Pancreas (tissue), 10 donors: ENCODE data around the gene FCF1. TPM values are rescaled to one million over a fixed set of nuclear protein-coding genes. Genes with fewer than 3 reads are reported as not detected.

Source experiments
- ATAC-seq, 4 donors: fragments of 200-7000 bp; cut with Tn5 transposase; one replicate each; pipeline versions ENCODE4 v1.8.0 to v1.9.1; 2020; ENCODE audit warnings: mild to moderate bottlenecking in 4 of 4, moderate library complexity in 4 of 4
- DNase-seq, 6 donors: peaks; one replicate each; pipeline ENCODE4 v3.0.0-alpha.2; 2020
- FAIRE-seq: peaks from 2 replicates; lab custom pipeline; 2012; peaks lifted over from hg19 to GRCh38; lab: Jason Lieb, UNC
- H3K27ac ChIP-seq, 4 donors: fragments of 200-600 bp; sonication (generic); 1 replicate in 3 of 4; 2 replicates in 1 of 4; pipeline versions ENCODE4 v1.5.0 to v1.8.0; 2020
- H3K27me3 ChIP-seq, 4 donors: fragments of 200-600 bp; one replicate each; pipeline ENCODE4 v1.8.0; 2021
- H3K36me3 ChIP-seq, 3 donors: fragments of 200-600 bp; sonication (generic) in 1 of 3; one replicate each; pipeline versions ENCODE4 v1.5.0 to v1.8.0; 2020 to 2021
- H3K4me1 ChIP-seq, 3 donors: fragments of 200-600 bp; one replicate each; pipeline ENCODE4 v1.8.0; 2021
- H3K4me3 ChIP-seq, 4 donors: fragments of 200-600 bp; sonication (generic) in 2 of 4; one replicate each; pipeline versions ENCODE4 v1.5.0 to v1.8.0; 2020 to 2021
- H3K9me3 ChIP-seq, 4 donors: fragments of 200-600 bp; one replicate each; pipeline ENCODE4 v1.8.0; 2021
- WGBS, 2 donors: extraction: QIAGEN DNeasy Blood & Tissue Kit; methylation state at CpG; one replicate each; pipeline ENCODE4 v1.1.7; 2013; 5-methylcytosine and 5-hydroxymethylcytosine counted together
- intact Hi-C, 3 donors: fragments of 100-400 bp; cut with DNase I; formaldehyde crosslinking; loops; one replicate each; pipeline versions ENCODE4 v1.11.1 to v1.14.2; 2022
- polyA plus RNA-seq, 2 donors: library from polyadenylated mRNA; stranded (reverse); fragments of 200-250 nt; gene quantifications; one replicate each; pipeline ENCODE4 v1.2.3, GENCODE V29; 2013
- total RNA-seq, 6 donors: library from RNA; stranded (reverse); fragmentation: NEBNext Ultra II Directional in 4 of 6; extraction: Animal tissue kit (Norgen Biotek cat#: 25700) in 4 of 6; gene quantifications; one replicate each; pipeline versions ENCODE4 v1.2.1 to v1.2.4, GENCODE V29; 2021 to 2023
- TF ChIP-seq, protein P1 (sequence below), 4 donors: fragments of 200-600 bp; sonication (generic) in 3 of 4; IDR thresholded peaks; one replicate each; pipeline versions ENCODE4 v1.5.0 to v1.8.0; 2021; ENCODE audit warnings: antibody characterized with exemption in 4 of 4
- donor health status: healthy with polysubstance abuse.
- donor health status: DM: no; HTN: no; CAD: no; lungs with moderate emphysema.
- donor health status: DM: no; HTN: no; CAD: no.
- donor health status: control.
- donor health status: control.
- donor health status: Bipolar disorder and iron deficiency.
- donor health status: DM: yes; HTN: yes; CAD: no.
- donor health status: DM: no; HTN: no; CAD: no.
- donor health status: DM: no; HTN: no; CAD: no.
- donor health status: DM: yes; HTN: yes; CAD: no.

Gene FCF1
- total and polyA plus RNA-seq, 8 donors, result 2.5 to 26.9 (median 15.1) TPM

DNA sequence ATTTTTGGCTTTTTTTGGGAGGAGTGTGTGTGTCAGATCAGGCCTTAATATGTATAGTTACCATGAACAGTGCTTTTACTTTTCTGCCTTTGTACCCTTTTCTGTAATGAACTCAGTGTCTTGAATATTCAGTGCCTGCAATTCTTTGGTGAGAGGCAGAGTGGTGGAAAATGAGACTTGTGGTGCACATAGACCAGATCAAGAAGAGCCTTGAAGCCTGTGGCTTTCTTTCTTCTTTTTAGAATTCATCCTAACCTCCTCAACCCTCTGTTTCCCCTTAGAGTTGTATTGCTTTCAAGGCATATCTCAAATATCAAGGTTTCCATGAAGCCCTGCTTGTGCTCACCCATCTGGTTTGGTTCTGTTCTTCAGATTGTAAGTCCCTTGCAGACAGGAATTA is 52.8 kb downstream of the FCF1 start:
- Histone ChIP-seq H3K4me1 (peaks cover 0 to 36% (median 16%) of the 10 kb centered on the region in 3 donors), H3K27ac (no peak overlapping the region), H3K4me3 (peak overlapping the region in 2 of 4 donors; percentile 89 to 100), H3K27me3 (no peaks in the 10 kb centered on the region), H3K9me3 (no peaks in the 10 kb centered on the region), H3K36me3 (no peaks in the 10 kb centered on the region)
- DNase-seq (no peak), ATAC-seq (no peak), FAIRE-seq (no peak)
- intact Hi-C loops, result no loop called here
- TF ChIP-seq, protein P1, sequence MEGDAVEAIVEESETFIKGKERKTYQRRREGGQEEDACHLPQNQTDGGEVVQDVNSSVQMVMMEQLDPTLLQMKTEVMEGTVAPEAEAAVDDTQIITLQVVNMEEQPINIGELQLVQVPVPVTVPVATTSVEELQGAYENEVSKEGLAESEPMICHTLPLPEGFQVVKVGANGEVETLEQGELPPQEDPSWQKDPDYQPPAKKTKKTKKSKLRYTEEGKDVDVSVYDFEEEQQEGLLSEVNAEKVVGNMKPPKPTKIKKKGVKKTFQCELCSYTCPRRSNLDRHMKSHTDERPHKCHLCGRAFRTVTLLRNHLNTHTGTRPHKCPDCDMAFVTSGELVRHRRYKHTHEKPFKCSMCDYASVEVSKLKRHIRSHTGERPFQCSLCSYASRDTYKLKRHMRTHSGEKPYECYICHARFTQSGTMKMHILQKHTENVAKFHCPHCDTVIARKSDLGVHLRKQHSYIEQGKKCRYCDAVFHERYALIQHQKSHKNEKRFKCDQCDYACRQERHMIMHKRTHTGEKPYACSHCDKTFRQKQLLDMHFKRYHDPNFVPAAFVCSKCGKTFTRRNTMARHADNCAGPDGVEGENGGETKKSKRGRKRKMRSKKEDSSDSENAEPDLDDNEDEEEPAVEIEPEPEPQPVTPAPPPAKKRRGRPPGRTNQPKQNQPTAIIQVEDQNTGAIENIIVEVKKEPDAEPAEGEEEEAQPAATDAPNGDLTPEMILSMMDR (IDR thresholded peaks at IDR 0.05), result no peak

DNA sequence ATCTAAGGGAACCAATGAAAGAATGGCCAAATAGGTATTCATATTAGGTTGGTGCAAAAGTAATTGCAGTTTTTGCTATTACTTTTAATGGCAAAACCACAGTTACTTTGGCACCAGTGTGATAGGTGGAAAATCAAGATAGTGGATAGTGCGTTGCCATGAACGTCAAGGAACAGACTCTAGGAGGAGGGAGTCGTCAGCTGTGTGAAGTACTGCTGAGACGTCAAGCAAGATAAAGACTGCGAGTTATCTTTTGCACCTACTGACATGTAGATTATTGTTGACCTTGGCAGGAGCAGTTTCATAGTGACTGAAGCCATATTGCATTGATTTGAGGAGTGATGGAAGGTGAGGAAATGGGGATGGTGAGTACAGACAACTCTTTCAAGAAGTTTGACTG is 58.5 kb downstream of the FCF1 start:
- no peaks in the 10 kb centered on the region for H3K27me3 ChIP-seq
- WGBS, 2 donors, result 29 to 34% methylated on average over 5 of the region's 5 CpGs
- no peak for FAIRE-seq

DNA sequence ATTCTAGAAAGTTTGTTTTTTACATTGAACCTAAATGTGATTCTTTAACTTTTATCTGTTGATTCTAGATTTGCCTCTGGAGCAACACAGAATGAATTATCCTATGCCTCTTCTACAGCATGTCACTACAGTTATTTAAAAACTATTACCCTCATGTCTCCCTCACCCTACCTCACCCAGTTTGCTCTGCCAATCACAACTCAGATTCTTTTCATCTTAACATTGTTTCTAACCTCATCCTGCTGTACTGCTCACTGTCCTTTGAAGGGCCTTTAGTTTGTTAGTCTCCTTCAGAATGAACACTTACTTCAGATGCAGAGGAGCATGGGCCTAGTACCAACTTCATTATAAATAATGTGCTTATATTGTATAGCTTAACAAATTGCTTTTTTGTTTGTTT is 71.7 kb downstream of the FCF1 start:
- no peaks in the 10 kb centered on the region for H3K4me1 ChIP-seq
- H3K4me3 ChIP-seq, result no peak overlapping the region
- H3K27ac ChIP-seq, result no peak overlapping the region
- TF ChIP-seq, protein P1 (IDR thresholded peaks at IDR 0.05), result no peak
- peaks cover 0 to 55% (median 6%) of the 10 kb centered on the region in 3 donors for H3K36me3 ChIP-seq
- no peak for DNase-seq
- intact Hi-C loops, result no loop called here
- no peaks in the 10 kb centered on the region for H3K27me3 ChIP-seq
- ATAC-seq, result no peak
- no peak for FAIRE-seq
- no peaks in the 10 kb centered on the region for H3K9me3 ChIP-seq

More for the DNA sequence above, 58.5 kb downstream of the FCF1 start:
- H3K9me3 ChIP-seq, result no peaks in the 10 kb centered on the region
- no peak overlapping the region for H3K27ac ChIP-seq
- intact Hi-C loops, result no loop called here
- ATAC-seq (peak in 2 of 4 donors; percentile 37 to 48), DNase-seq (no peak)
- no peaks in the 10 kb centered on the region for H3K36me3 ChIP-seq
- TF ChIP-seq, protein P1 (IDR thresholded peaks at IDR 0.05), result no peak
- H3K4me1 ChIP-seq, result peaks cover 0 to 26% (median 6%) of the 10 kb centered on the region in 3 donors
- H3K4me3 ChIP-seq, result no peak overlapping the region

DNA sequence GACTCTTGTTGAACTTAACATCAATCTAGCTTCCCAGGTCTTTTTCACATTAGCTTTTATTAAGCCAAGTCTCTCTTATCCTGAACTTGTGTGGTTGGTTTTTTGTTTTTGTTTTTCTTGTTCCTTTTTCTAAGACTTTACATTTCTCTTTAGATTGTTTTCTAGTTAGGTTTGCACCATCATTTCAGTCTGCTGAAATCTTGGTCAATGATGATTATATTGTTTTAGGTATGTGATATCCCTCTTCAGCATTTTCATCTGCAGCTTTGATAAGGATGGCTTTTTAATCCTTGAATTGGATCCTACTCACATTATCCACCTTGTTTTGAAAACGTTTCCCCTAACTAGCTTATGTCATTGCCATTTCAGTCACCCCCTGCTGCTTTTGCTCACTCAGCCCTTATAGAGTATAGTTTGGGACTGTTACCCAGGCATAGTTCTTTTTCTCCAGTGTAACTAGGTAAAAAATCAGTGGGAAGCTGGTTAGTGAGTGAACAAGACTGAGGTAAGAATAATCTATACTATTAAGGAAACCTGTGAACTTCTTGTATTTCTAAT is 72.2 kb downstream of the FCF1 start:
- Histone ChIP-seq H3K9me3 (no peaks in the 10 kb centered on the region), H3K36me3 (peaks cover 0 to 53% (median 6%) of the 10 kb centered on the region in 3 donors), H3K27ac (no peak overlapping the region), H3K4me1 (no peaks in the 10 kb centered on the region), H3K4me3 (no peak overlapping the region), H3K27me3 (no peaks in the 10 kb centered on the region)
- intact Hi-C loops, result no loop called here
- DNase-seq, result no peak
- no peak for FAIRE-seq
- WGBS, 2 donors, result 20 to 36% methylated on average over 1 of the region's 1 CpG
- TF ChIP-seq, protein P1 (IDR thresholded peaks at IDR 0.05), result no peak
- ATAC-seq, result no peak

DNA sequence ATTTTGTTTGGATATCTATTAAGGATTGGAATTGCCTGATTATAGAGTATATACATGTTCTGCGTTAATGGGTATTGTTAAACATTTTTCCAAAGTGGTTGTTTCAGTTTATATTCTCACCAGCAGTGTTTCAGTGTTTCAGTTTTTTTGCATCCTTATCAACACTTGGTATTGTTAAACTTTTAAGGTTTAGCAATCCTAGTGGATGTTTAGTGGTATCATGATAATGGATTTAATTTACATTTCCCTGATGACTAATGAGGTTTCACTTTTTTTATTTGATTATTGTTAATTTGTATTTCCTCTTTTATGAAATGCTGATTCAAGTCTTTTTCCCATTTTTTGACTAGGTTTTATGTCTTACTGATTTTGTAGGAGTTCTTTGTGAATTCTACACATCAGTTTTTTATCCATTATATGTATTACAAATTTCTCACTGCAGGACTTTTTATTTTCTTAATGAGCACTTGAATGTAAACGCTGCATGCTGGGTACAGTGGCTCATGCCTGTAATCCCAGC is 73.9 kb downstream of the FCF1 start:
- WGBS, 2 donors, result 88 to 97% methylated on average over 2 of the region's 2 CpGs
- ATAC-seq (no peak), FAIRE-seq (no peak), DNase-seq (no peak)
- Histone ChIP-seq H3K9me3 (no peaks in the 10 kb centered on the region), H3K4me1 (no peaks in the 10 kb centered on the region), H3K27ac (no peak overlapping the region), H3K4me3 (no peak overlapping the region), H3K36me3 (peaks cover 0 to 36% (median 5%) of the 10 kb centered on the region in 3 donors), H3K27me3 (no peaks in the 10 kb centered on the region)
- intact Hi-C loops, result no loop called here
- TF ChIP-seq, protein P1 (IDR thresholded peaks at IDR 0.05), result no peak
